ENCODE data around the gene BLCAP. TPM values are rescaled to one million over a fixed set of nuclear protein-coding genes. Genes with fewer than 3 reads are reported as not detected.
"Not testable (repeated sequence)": the region's sequence is repeated elsewhere in the genome, so short reads cannot be mapped to it uniquely, and the experiment has no call there.

BLCAP gene
- total RNA-seq, 1 donor: 55.7 TPM

DNA sequence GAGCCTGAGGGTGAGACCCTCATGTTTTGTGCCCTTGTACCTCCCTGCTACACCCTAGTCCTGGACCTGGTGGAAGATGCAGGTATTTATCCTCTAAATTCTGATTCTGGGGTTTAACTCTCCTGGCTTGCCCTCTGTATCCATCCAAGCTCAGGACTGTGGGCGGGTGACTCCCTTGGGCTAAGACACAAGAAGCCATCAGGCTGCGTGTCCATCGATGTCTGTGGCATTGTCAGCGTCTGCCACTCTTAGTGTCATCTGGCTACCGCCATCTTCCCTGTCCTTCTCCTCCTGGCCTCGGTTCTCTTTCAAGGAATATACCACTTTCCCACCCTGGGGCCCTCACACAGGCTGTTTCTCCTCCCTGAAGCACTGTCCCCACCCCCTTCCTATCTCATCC is 28.9 kb upstream of the BLCAP start:
- no peak for DNase-seq (ENCODE audit: low read depth)
- H3K4me3 ChIP-seq (ENCODE audit: low read depth, low read length): no peak overlapping the region
- TF ChIP-seq, protein P1, sequence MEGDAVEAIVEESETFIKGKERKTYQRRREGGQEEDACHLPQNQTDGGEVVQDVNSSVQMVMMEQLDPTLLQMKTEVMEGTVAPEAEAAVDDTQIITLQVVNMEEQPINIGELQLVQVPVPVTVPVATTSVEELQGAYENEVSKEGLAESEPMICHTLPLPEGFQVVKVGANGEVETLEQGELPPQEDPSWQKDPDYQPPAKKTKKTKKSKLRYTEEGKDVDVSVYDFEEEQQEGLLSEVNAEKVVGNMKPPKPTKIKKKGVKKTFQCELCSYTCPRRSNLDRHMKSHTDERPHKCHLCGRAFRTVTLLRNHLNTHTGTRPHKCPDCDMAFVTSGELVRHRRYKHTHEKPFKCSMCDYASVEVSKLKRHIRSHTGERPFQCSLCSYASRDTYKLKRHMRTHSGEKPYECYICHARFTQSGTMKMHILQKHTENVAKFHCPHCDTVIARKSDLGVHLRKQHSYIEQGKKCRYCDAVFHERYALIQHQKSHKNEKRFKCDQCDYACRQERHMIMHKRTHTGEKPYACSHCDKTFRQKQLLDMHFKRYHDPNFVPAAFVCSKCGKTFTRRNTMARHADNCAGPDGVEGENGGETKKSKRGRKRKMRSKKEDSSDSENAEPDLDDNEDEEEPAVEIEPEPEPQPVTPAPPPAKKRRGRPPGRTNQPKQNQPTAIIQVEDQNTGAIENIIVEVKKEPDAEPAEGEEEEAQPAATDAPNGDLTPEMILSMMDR (IDR thresholded peaks at IDR 0.05; ENCODE audit: insufficient read depth, low read depth, low read length): no peak

DNA sequence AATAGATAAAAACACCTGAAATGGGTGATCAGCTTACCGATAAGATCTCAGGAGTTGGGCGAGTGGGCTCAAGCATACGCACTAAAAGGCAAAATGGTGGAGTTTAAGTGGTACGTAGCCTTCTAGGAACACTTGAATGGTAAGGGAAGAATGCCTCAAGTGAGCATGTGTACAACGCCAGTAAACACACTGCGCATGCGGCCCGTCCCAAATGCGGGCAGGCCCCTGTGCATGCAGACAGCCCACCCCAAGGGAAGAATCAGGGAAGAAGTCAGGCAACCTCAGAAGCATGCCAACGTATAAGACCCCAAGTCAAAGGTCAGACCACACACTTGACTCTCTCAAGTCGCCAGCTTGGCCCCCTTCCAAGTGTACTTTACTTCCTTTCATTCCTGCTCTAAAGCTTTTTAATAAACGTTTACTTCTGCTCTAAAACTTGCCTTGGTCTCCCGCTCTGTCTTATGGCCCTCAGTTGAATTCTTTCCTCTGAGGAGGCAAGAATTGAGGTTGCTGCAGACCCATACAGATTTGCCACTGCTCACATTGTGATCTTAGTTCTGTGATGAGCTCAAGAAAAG is 27.1 kb upstream of the BLCAP start:
- DNase-seq (ENCODE audit: low read depth); H3K4me3 ChIP-seq (ENCODE audit: low read depth, low read length): not testable (repeated sequence)

DNA sequence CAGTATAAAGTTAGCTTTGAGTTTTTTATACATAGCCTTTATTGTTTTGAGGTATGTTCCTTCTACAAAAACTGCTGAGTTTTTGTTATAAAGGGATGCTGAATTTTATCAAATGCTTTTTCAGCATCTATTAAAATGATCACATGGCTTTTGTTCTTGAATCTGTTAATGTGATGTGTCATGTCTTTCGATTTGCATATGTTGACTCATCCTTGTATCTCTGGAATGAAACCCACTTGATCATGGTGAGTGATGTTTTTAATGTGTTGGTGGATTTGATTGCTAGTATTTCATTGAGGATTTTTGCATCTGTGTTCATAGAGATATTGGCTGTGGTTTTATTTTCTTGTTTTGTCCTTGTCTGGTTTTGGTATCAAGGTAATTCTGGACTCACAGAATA is 24.7 kb upstream of the BLCAP start:
- TF ChIP-seq, protein P1 (IDR thresholded peaks at IDR 0.05; ENCODE audit: insufficient read depth, low read depth, low read length): no peak
- no peak overlapping the region for H3K4me3 ChIP-seq (ENCODE audit: low read depth, low read length)
- no peak for DNase-seq (ENCODE audit: low read depth)

DNA sequence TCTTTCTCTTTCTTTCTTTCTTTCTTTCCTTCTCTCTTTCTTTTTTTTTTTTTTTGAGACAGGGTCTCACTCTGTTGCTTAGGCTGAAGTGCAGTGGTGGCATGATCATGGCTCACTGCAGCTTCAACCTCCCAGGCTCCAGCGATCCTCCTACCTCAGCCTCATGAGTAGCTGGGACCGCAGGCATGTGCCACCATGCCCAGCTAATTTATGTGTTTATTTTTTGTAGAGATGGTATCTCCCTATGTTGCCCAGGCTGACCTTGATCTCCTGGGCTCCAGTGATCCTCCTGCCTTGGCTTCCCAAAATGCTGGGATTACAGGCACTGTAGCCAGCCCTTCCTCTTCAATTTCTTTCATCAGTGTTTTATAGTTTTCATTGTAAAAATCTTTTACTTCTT is 24.0 kb upstream of the BLCAP start:
- not testable (repeated sequence) for H3K4me3 ChIP-seq (ENCODE audit: low read depth, low read length); DNase-seq (ENCODE audit: low read depth)

DNA sequence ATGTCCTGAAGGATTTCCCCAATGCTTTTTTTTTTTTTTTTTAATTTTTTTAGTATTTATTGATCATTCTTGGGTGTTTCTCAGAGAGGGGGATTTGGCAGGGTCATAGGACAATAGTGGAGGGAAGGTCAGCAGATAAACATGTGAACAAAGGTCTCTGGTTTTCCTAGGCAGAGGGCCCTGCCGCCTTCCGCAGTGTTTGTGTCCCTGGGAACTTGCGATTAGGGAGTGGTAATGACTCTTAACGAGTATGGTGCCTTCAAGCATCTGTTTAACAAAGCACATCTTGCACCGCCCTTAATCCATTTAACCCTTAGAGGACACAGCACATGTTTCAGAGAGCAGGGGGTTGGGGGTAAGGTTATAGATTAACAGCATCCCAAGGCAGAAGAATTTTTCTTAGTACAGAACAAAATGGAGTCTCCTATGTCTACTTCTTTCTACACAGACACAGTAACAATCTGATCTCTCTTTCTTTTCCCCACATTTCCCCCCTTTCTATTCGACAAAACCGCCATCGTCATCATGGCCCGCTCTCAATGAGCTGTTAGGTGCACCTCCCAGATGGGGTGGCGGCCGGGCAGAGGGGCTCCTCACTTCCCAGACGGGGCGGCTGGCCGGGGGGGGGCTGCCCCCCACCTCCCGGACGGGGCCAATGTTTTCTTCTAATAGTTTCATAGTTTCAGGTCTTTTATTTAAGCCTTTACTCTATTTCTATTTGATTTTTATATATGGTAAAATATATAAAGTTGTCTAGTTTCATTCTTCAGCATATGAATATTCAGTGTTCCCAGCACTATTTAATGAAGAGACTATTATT is 22.6 kb upstream of the BLCAP start:
- H3K4me3 ChIP-seq (ENCODE audit: low read depth, low read length); DNase-seq (ENCODE audit: low read depth): not testable (repeated sequence)

DNA sequence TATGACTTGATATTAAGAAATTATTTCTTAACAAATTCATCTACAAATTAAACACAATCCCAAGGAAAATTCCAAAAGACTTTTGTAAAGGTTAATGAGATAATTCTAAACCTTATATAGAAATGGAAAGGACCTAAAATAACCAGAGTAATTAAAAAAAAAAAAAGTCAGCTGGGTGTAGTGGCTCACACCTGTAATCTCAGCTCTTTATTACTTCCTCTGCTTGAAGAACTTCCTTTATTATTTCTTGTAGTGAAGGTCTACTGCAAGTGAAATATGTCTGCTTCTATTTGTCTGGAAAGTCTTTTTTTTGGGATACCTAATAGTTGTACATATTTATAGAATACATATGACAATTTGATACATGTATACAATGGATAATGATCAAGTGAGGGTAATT is 20.2 kb upstream of the BLCAP start:
- TF ChIP-seq, protein P1 (IDR thresholded peaks at IDR 0.05; ENCODE audit: insufficient read depth, low read depth, low read length): no peak
- DNase-seq (ENCODE audit: low read depth): no peak
- H3K4me3 ChIP-seq (ENCODE audit: low read depth, low read length): no peak overlapping the region

DNA sequence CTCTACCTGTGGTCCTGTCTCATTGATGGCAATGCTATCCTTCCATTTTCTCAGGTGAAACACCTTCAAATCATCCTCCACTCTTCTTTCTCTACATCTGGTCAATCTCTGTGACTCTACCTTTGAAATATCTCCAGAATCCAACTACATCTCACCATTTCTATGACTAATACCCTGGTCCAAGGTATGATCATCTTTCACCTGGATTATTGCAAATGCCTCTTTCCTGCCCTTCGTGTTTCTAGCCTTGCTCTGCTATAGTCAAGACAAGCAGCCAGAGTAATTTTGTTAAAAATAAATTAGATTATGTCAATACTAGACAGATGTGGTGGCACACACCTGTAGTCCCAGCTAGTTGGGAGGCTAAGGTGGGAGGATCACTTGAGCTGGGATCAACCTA is 17.8 kb upstream of the BLCAP start:
- no peak for DNase-seq (ENCODE audit: low read depth)
- TF ChIP-seq, protein P1 (IDR thresholded peaks at IDR 0.05; ENCODE audit: insufficient read depth, low read depth, low read length): no peak
- no peak overlapping the region for H3K4me3 ChIP-seq (ENCODE audit: low read depth, low read length)

DNA sequence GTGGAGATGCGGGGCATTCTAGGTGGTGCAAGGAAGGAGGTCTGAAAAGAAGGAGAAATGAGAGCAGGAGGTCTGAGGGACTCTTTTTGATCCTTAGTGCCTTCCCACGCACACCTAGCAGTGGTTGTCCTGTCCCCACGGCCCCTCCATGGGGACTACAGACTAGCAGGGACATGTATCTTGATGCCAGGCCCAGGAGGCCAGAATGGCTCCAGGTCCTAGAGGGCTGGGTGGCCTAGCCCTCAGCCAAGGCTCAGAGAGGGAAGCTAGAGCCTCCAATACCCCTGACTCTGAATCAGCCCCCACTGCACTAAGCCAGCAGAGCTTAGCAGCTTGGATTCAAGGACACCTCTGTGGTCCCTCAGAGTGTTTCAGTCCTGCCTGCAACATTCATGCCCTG is 16.7 kb upstream of the BLCAP start:
- TF ChIP-seq, protein P1 (IDR thresholded peaks at IDR 0.05; ENCODE audit: insufficient read depth, low read depth, low read length): no peak
- no peak for DNase-seq (ENCODE audit: low read depth)
- no peak overlapping the region for H3K4me3 ChIP-seq (ENCODE audit: low read depth, low read length)

Measured in fibroblast of villous mesenchyme (primary cell).